HepG2 (cell line): Measurements from ENCODE around the gene FHIT. TPM values are rescaled to one million over a fixed set of nuclear protein-coding genes. Genes with fewer than 3 reads are reported as not detected.

ENCODE experiments used
- ATAC-seq: fragments of 200-7000 bp; cut with Tn5 transposase; 3 replicates; pipeline ENCODE4 v1.9.1; 2020; ENCODE audit warnings: mild to moderate bottlenecking, moderate library complexity
- BruUV-seq: library from RNA; stranded (reverse); fragments of 400-500 nt; replicated peaks from 2 replicates; lab custom pipeline; 2021; lab: Mats Ljungman, UMichigan
- CTCF ChIA-PET: fragments of 300-600 bp; formaldehyde crosslinking; extraction: SDS; loops from one replicate; lab custom pipeline; 2021; ENCODE audit warnings: low total read pairs, inconsistent platforms, low intra/inter-chr PET ratio; lab: Yijun Ruan, JAX
- POLR2A ChIA-PET: fragments of 350-600 bp; sonication (Branson Sonifier 250); formaldehyde crosslinking; loops from one replicate; lab custom pipeline; 2020; ENCODE audit warnings: antibody characterized with exemption, inconsistent platforms; lab: Yijun Ruan, JAX
- DNase-seq: peaks from one replicate; pipeline ENCODE4 v3.0.0-alpha.2; 2015; ENCODE audit warnings: low spot score
- FAIRE-seq: peaks from 3 replicates; lab custom pipeline; 2011; peaks lifted over from hg19 to GRCh38; lab: Jason Lieb, UNC
- H2AFZ ChIP-seq: one replicate; pipeline ENCODE4 v1.6.1; 2011; ENCODE audit warnings: low read length, inconsistent platforms
- H3K27ac ChIP-seq: fragments of 300-600 bp; 3 replicates; pipeline ENCODE4 v1.8.0; 2011; ENCODE audit warnings: mixed run types, mild to moderate bottlenecking, mixed read lengths, low read length, inconsistent platforms; ENCODE audit not compliant: insufficient read depth; ENCODE audit errors: extremely low read length
- H3K27me3 ChIP-seq, 2 experiments: fragments of 200-600 bp in 1 of 2; 2 replicates in 1 of 2; 3 replicates in 1 of 2; pipeline versions ENCODE4 v1.6.0 to v1.8.0; 2011; ENCODE audit warnings: low read length in 2 of 2, mild to moderate bottlenecking in 2 of 2, moderate library complexity in 2 of 2, inconsistent platforms in 1 of 2; ENCODE audit not compliant: insufficient read depth in 2 of 2, control insufficient read depth in 1 of 2
- H3K36me3 ChIP-seq, 2 experiments: fragments of 200-600 bp in 1 of 2; replicated peaks in 1 of 2; 2 replicates in 1 of 2; 3 replicates in 1 of 2; pipeline versions ENCODE4 v1.5.1 to v1.8.0; 2011; ENCODE audit warnings: low read length in 2 of 2, inconsistent platforms in 1 of 2; ENCODE audit not compliant: insufficient read depth in 2 of 2, control insufficient read depth in 1 of 2
- H3K4me1 ChIP-seq: 2 replicates; pipeline ENCODE4 v1.5.1; 2012; ENCODE audit warnings: low read length, inconsistent platforms; ENCODE audit not compliant: insufficient read depth
- H3K4me2 ChIP-seq: 2 replicates; pipeline ENCODE4 v1.6.0; 2011; ENCODE audit warnings: low read depth, low read length, inconsistent platforms
- H3K4me3 ChIP-seq, 3 experiments: fragments of 200-600 bp in 1 of 3; sonication (generic), shearing (Covaris generic) in 1 of 3; replicated peaks in 1 of 3; 2 replicates each; pipeline ENCODE4 v1.5.1; 2011 to 2016; ENCODE audit warnings: low read length in 3 of 3, inconsistent platforms in 2 of 3, low read depth in 2 of 3, mild to moderate bottlenecking in 2 of 3, control low read depth in 1 of 3, mixed read lengths in 1 of 3; ENCODE audit not compliant: insufficient read depth in 1 of 3
- H3K79me2 ChIP-seq: one replicate; pipeline ENCODE4 v1.6.1; 2011; ENCODE audit warnings: low read length, inconsistent platforms; ENCODE audit not compliant: insufficient read depth
- H3K9ac ChIP-seq: 2 replicates; pipeline ENCODE4 v1.6.0; 2011; ENCODE audit warnings: mild to moderate bottlenecking, low read depth, low read length, inconsistent platforms; ENCODE audit not compliant: insufficient read depth
- H3K9me3 ChIP-seq: 2 replicates; pipeline ENCODE4 v1.5.1; 2012; ENCODE audit warnings: mild to moderate bottlenecking, low read length
- H4K20me1 ChIP-seq: 2 replicates; pipeline ENCODE4 v1.6.0; 2011; ENCODE audit warnings: inconsistent platforms, mild to moderate bottlenecking, low read length, moderate library complexity; ENCODE audit not compliant: insufficient read depth
- CBX2 ChIP-seq, 2 experiments: fragments of 200-600 bp in 1 of 2; sonication (generic); formaldehyde crosslinking in 1 of 2; IDR thresholded peaks; 2 replicates each; pipeline versions ENCODE4 v1.7.0 to v1.8.1; 2018 to 2022; ENCODE audit warnings: low read depth in 2 of 2, low read length in 1 of 2, mild to moderate bottlenecking in 1 of 2, missing genetic modification reagents in 1 of 2
- FOXA1 ChIP-seq, 2 experiments: fragments of 450-650 bp in 1 of 2; sonication (generic) in 1 of 2; formaldehyde crosslinking in 1 of 2; IDR thresholded peaks; 2 replicates each; pipeline versions ENCODE4 v1.4.0 to v1.6.1; 2016 to 2020; ENCODE audit warnings: missing genetic modification reagents in 1 of 2
- HDAC2 ChIP-seq: sonication (generic); formaldehyde crosslinking; IDR thresholded peaks from 2 replicates; pipeline ENCODE4 v1.4.0; 2020; ENCODE audit warnings: missing genetic modification reagents
- HNF4A ChIP-seq: sonication (generic); formaldehyde crosslinking; IDR thresholded peaks from 2 replicates; pipeline ENCODE4 v1.4.0; 2020; ENCODE audit warnings: missing genetic modification reagents
- MLLT10 ChIP-seq: sonication (generic); formaldehyde crosslinking; IDR thresholded peaks from 2 replicates; pipeline ENCODE4 v1.4.0; 2020; ENCODE audit warnings: missing genetic modification reagents
- NFKB2 ChIP-seq: sonication (generic); formaldehyde crosslinking; IDR thresholded peaks from 2 replicates; pipeline ENCODE4 v1.4.0; 2020; ENCODE audit warnings: missing genetic modification reagents, borderline replicate concordance
- NR2F6 ChIP-seq, 2 experiments: IDR thresholded peaks; 2 replicates each; pipeline ENCODE4 v1.6.1; 2016; ENCODE audit warnings: antibody characterized with exemption in 1 of 2, mild to moderate bottlenecking in 1 of 2
- PTBP1 ChIP-seq: fragments of 200-400 bp; formaldehyde crosslinking; IDR thresholded peaks from 2 replicates; pipeline ENCODE4 v1.6.1; 2018; ENCODE audit warnings: low read length, low read depth; ENCODE audit not compliant: poor library complexity, severe bottlenecking
- RBM39 ChIP-seq: fragments of 200-400 bp; formaldehyde crosslinking; IDR thresholded peaks from one replicate; pipeline ENCODE4 v1.6.1; 2018; ENCODE audit warnings: antibody characterized with exemption, mild to moderate bottlenecking, low read depth, low read length; ENCODE audit not compliant: poor library complexity, severe bottlenecking
- REL ChIP-seq: sonication (generic); formaldehyde crosslinking; conservative IDR thresholded peaks from 2 replicates; pipeline ENCODE4 v1.8.0; 2022; ENCODE audit warnings: mild to moderate bottlenecking, missing genetic modification reagents, moderate library complexity
- RFXANK ChIP-seq: IDR thresholded peaks from 2 replicates; pipeline ENCODE4 v1.6.1; 2016
- SUZ12 ChIP-seq: fragments of 150-350 bp; IDR thresholded peaks from 2 replicates; pipeline ENCODE4 v1.6.1; 2014; ENCODE audit warnings: low read depth, low read length
- WIZ ChIP-seq: sonication (generic); formaldehyde crosslinking; IDR thresholded peaks from 2 replicates; pipeline ENCODE4 v1.5.1; 2020; ENCODE audit warnings: mild to moderate bottlenecking, missing genetic modification reagents
- ZC3H13 ChIP-seq: sonication (generic); formaldehyde crosslinking; IDR thresholded peaks from 2 replicates; pipeline ENCODE4 v1.8.1; 2023; ENCODE audit warnings: mild to moderate bottlenecking, missing genetic modification reagents, moderate library complexity
- ZNF317 ChIP-seq: sonication (generic); formaldehyde crosslinking; IDR thresholded peaks from 2 replicates; pipeline ENCODE4 v1.5.0; 2020; ENCODE audit warnings: mild to moderate bottlenecking, missing genetic modification reagents
- ZNF839 ChIP-seq: sonication (generic); formaldehyde crosslinking; IDR thresholded peaks from 2 replicates; pipeline ENCODE4 v1.4.0; 2020; ENCODE audit warnings: missing genetic modification reagents, mild to moderate bottlenecking, borderline replicate concordance
- ZSCAN21 ChIP-seq: sonication (generic); formaldehyde crosslinking; IDR thresholded peaks from 2 replicates; pipeline ENCODE4 v1.8.0; 2022; ENCODE audit warnings: mild to moderate bottlenecking, missing genetic modification reagents, moderate library complexity, borderline replicate concordance
- ZSCAN29 ChIP-seq: sonication (generic); formaldehyde crosslinking; conservative IDR thresholded peaks from 2 replicates; pipeline ENCODE4 v1.4.0; 2020; ENCODE audit warnings: mild to moderate bottlenecking, missing genetic modification reagents
- WGBS: methylation state at CpG from one replicate; pipeline ENCODE4 v1.1.6; 2017; ENCODE audit warnings: low lambda C conversion rate; 5-methylcytosine and 5-hydroxymethylcytosine counted together
- in situ Hi-C: cut with HindIII; loops from 2 replicates; pipeline ENCODE4 v1.10.0; 2017; ENCODE audit warnings: low pct_unique_long_range_greater_than_20kb; ENCODE audit not compliant: extremely low pct_ligation_motif_present
- intact Hi-C: fragments of 100-400 bp; cut with micrococcal nuclease; formaldehyde crosslinking; loops from one replicate; pipeline ENCODE4 v1.10.0; 2022; ENCODE audit not compliant: unreplicated experiment
- polyA plus RNA-seq, 8 experiments: library from polyadenylated mRNA; depleted of rRNA in 3 of 8; stranded (reverse) in 7 of 8; unstranded in 1 of 8; fragments of >200 nt; fragmentation: Illumina TruSeq in 4 of 8; extraction: Trizol in 4 of 8; gene quantifications; 2 replicates each; pipeline versions ENCODE4 v1.2.1 to v1.2.3, GENCODE V29; 2011 to 2016; ENCODE audit warnings: low read depth in 4 of 8, missing spikeins in 1 of 8, mixed read lengths in 1 of 8; ENCODE audit not compliant: insufficient read depth in 1 of 8
- total RNA-seq, 5 experiments: library from RNA; depleted of rRNA; stranded (reverse); fragments of >200 nt; fragmentation: Illumina TruSeq; extraction: Trizol; gene quantifications; 2 replicates each; pipeline ENCODE4 v1.2.3, GENCODE V29; 2016; ENCODE audit warnings: low read depth in 1 of 5
- TF ChIP-seq, protein P1 (sequence below): sonication (generic); formaldehyde crosslinking; IDR thresholded peaks from 2 replicates; pipeline ENCODE4 v1.4.0; 2020; ENCODE audit warnings: missing genetic modification reagents
- TF ChIP-seq, protein P2 (sequence below): sonication (generic); formaldehyde crosslinking; IDR thresholded peaks from 2 replicates; pipeline ENCODE4 v1.5.1; 2020; ENCODE audit warnings: missing genetic modification reagents, mild to moderate bottlenecking, borderline replicate concordance

FHIT gene
- total and polyA plus RNA-seq, 2 of the 13 experiments (the other 11 are each of a cell fraction or from before 2014, with no cell fraction given), result 4.0 to 4.6 TPM

DNA sequence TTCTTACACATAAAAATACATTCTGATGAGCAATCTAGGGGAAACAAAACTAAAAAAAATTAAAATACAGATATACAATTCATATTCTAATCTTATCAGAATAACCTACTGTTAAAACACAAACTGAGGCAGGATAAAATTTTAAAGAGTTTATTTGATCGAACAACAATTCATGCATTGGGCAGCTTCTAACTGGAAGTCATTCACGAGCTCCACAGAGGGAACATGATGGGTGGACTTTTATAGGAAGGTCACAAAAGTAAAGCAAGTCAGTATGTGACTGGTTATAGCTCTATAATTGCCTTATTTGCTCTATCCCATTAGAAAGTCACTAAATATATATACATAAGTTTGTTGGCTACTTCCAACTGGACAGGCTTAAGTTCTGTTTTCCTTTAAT, 1144.0 kb downstream of the FHIT start (continued):
- TF ChIP-seq PTBP1 (no peak), ZSCAN21 (CRISPR knock-in tag) (no peak), WIZ (CRISPR knock-in tag) (no peak), ZSCAN29 (no peak), HDAC2 (CRISPR knock-in tag) (no peak), NFKB2 (no peak), NR2F6 (IDR thresholded peaks at IDR 0.05) (no peak), NR2F6 (CRISPR knock-in tag; IDR thresholded peaks at IDR 0.05) (no peak), ZNF839 (CRISPR knock-in tag) (no peak)

DNA sequence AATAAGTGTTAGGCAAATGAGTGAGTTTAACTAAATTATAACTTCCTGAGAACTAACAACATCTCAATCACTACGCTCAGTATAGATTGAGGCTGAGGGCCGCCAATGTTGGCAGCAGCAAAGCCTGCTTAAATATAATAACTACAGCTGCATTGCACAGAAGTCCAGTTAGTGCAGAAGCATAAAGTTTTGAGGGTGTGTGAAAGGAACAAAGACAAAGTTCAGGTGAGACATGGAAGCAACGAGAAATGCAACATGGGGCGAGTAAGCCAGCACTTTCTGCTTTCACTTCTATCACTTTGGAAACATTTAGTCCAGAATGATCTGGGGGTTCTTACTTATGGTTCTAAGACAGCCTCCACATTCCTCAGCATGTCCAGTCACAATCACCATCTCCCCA, 1149.1 kb downstream of the FHIT start:
- H3K27me3 ChIP-seq, result no peaks in the 10 kb centered on the region
- no peaks in the 10 kb centered on the region for H4K20me1 ChIP-seq
- intact Hi-C loops, result no loop called here
- in situ Hi-C loops, result no loop called here
- H3K9ac ChIP-seq, result no peak overlapping the region
- CTCF ChIA-PET, result no interaction called here
- no TSS peak for BruUV-seq
- H2AFZ ChIP-seq, result no peak overlapping the region
- no peak overlapping the region for H3K4me3 ChIP-seq
- no peak overlapping the region for H3K4me2 ChIP-seq
- H3K27ac ChIP-seq, result no peak overlapping the region
- no peak for DNase-seq
- ATAC-seq, result no peak
- POLR2A ChIA-PET, result no interaction called here
- no peaks in the 10 kb centered on the region for H3K36me3 ChIP-seq
- 15% methylated on average over 4 of the region's 4 CpGs for WGBS
- no peak for FAIRE-seq
- H3K9me3 ChIP-seq, result no peaks in the 10 kb centered on the region
- no peaks in the 10 kb centered on the region for H3K79me2 ChIP-seq
- no peaks in the 10 kb centered on the region for H3K4me1 ChIP-seq
- TF ChIP-seq CBX2 (IDR thresholded peaks at IDR 0.05; ENCODE audit: low read depth, low read length), result no peak
- TF ChIP-seq CBX2 (CRISPR knock-in tag; IDR thresholded peaks at IDR 0.05; ENCODE audit: low read depth), result no peak
- TF ChIP-seq, protein P1, sequence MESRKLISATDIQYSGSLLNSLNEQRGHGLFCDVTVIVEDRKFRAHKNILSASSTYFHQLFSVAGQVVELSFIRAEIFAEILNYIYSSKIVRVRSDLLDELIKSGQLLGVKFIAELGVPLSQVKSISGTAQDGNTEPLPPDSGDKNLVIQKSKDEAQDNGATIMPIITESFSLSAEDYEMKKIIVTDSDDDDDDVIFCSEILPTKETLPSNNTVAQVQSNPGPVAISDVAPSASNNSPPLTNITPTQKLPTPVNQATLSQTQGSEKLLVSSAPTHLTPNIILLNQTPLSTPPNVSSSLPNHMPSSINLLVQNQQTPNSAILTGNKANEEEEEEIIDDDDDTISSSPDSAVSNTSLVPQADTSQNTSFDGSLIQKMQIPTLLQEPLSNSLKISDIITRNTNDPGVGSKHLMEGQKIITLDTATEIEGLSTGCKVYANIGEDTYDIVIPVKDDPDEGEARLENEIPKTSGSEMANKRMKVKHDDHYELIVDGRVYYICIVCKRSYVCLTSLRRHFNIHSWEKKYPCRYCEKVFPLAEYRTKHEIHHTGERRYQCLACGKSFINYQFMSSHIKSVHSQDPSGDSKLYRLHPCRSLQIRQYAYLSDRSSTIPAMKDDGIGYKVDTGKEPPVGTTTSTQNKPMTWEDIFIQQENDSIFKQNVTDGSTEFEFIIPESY, result no peak
- no peak for TF ChIP-seq ZNF317 (CRISPR knock-in tag)
- TF ChIP-seq FOXA1 (IDR thresholded peaks at IDR 0.05), result no peak
- TF ChIP-seq FOXA1 (CRISPR knock-in tag; IDR thresholded peaks at IDR 0.05), result no peak
- no peak for TF ChIP-seq SUZ12
- TF ChIP-seq, protein P2, sequence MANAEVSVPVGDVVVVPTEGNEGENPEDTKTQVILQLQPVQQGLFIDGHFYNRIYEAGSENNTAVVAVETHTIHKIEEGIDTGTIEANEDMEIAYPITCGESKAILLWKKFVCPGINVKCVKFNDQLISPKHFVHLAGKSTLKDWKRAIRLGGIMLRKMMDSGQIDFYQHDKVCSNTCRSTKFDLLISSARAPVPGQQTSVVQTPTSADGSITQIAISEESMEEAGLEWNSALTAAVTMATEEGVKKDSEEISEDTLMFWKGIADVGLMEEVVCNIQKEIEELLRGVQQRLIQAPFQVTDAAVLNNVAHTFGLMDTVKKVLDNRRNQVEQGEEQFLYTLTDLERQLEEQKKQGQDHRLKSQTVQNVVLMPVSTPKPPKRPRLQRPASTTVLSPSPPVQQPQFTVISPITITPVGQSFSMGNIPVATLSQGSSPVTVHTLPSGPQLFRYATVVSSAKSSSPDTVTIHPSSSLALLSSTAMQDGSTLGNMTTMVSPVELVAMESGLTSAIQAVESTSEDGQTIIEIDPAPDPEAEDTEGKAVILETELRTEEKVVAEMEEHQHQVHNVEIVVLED (CRISPR knock-in tag), result no peak
- no peak for TF ChIP-seq MLLT10 (CRISPR knock-in tag)
- no peak for TF ChIP-seq ZC3H13 (CRISPR knock-in tag)
- no peak for TF ChIP-seq RBM39
- TF ChIP-seq RFXANK (CRISPR knock-in tag), result no peak
- TF ChIP-seq HNF4A (CRISPR knock-in tag), result no peak
- TF ChIP-seq REL (CRISPR knock-in tag), result no peak
